GM23338 (cell line): ENCODE measurements around the gene SH2D4B. TPM values are rescaled to one million over a fixed set of nuclear protein-coding genes. Genes with fewer than 3 reads are reported as not detected.

Experiments
- ATAC-seq: fragments of 200-7000 bp; cut with Tn5 transposase; 3 replicates; pipeline ENCODE4 v1.9.1; 2020
- DNase-seq: peaks from one replicate; pipeline ENCODE4 v3.0.0-alpha.2; 2015; ENCODE audit warnings: low spot score
- H2AFZ ChIP-seq: fragments of 200-600 bp; sonication (generic); 2 replicates; pipeline ENCODE4 v1.8.0; 2016; ENCODE audit warnings: antibody characterized with exemption, mild to moderate bottlenecking, moderate library complexity
- H3F3A ChIP-seq: fragments of 200-600 bp; sonication (generic); replicated peaks from 2 replicates; pipeline ENCODE4 v1.8.0; 2017; ENCODE audit warnings: antibody characterized with exemption, mixed run types, low read depth
- H3K27ac ChIP-seq: fragments of 200-600 bp; sonication (generic); 2 replicates; pipeline ENCODE4 v1.6.1; 2016; ENCODE audit warnings: low read depth
- H3K27me3 ChIP-seq: fragments of 200-600 bp; sonication (generic); 2 replicates; pipeline ENCODE4 v1.8.0; 2016; ENCODE audit warnings: mild to moderate bottlenecking, mixed run types, moderate library complexity; ENCODE audit not compliant: insufficient read depth
- H3K36me3 ChIP-seq: fragments of 200-600 bp; sonication (generic); 2 replicates; pipeline ENCODE4 v1.8.0; 2016; ENCODE audit warnings: mild to moderate bottlenecking; ENCODE audit not compliant: insufficient read depth
- H3K4me1 ChIP-seq: fragments of 200-600 bp; sonication (generic); 2 replicates; pipeline ENCODE4 v1.8.0; 2016; ENCODE audit warnings: mild to moderate bottlenecking, moderate library complexity; ENCODE audit not compliant: insufficient read depth
- H3K4me2 ChIP-seq: fragments of 200-600 bp; sonication (generic); 2 replicates; pipeline ENCODE4 v1.7.1; 2017; ENCODE audit warnings: mixed run types
- H3K4me3 ChIP-seq: fragments of 200-600 bp; sonication (generic); 2 replicates; pipeline ENCODE4 v1.6.1; 2016; ENCODE audit warnings: mixed run types
- H3K79me2 ChIP-seq: fragments of 200-600 bp; sonication (generic); replicated peaks from 2 replicates; pipeline ENCODE4 v1.8.0; 2017; ENCODE audit warnings: mild to moderate bottlenecking; ENCODE audit not compliant: insufficient read depth
- H3K9me2 ChIP-seq: fragments of 200-600 bp; sonication (generic); 2 replicates; pipeline ENCODE4 v1.8.0; 2017; ENCODE audit not compliant: insufficient read depth
- H4K20me1 ChIP-seq: fragments of 200-600 bp; sonication (generic); replicated peaks from 2 replicates; pipeline ENCODE4 v1.8.0; 2017; ENCODE audit warnings: mild to moderate bottlenecking; ENCODE audit not compliant: insufficient read depth
- H3K27ac Mint-ChIP-seq: 2 replicates; pipeline ENCODE4 v1.8.0; 2020; ENCODE audit warnings: inconsistent platforms, mild to moderate bottlenecking, moderate library complexity, mixed read lengths
- H3K27me3 Mint-ChIP-seq: 3 replicates; pipeline ENCODE4 v1.8.0; 2022; ENCODE audit warnings: low read depth, mild to moderate bottlenecking, moderate library complexity, mixed read lengths, inconsistent platforms; ENCODE audit not compliant: insufficient read depth, poor library complexity
- H3K36me3 Mint-ChIP-seq: 3 replicates; pipeline ENCODE4 v1.8.0; 2021; ENCODE audit warnings: low read depth, mild to moderate bottlenecking, inconsistent platforms, moderate library complexity, mixed read lengths
- H3K4me1 Mint-ChIP-seq: 3 replicates; pipeline ENCODE4 v1.8.0; 2020; ENCODE audit warnings: mild to moderate bottlenecking, inconsistent platforms, mixed read lengths
- H3K4me3 Mint-ChIP-seq: 3 replicates; pipeline ENCODE4 v1.8.0; 2021; ENCODE audit warnings: moderate library complexity, mild to moderate bottlenecking, inconsistent platforms, mixed read lengths
- H3K9me3 Mint-ChIP-seq: 3 replicates; pipeline ENCODE4 v1.8.0; 2020; ENCODE audit warnings: moderate library complexity, mild to moderate bottlenecking, inconsistent platforms, mixed read lengths
- CREB1 ChIP-seq: fragments of 250-450 bp; sonication (Bioruptor Pico); IDR thresholded peaks from 2 replicates; pipeline ENCODE4 v1.5.0; 2020; ENCODE audit warnings: low read depth, mild to moderate bottlenecking, moderate library complexity
- ETS1 ChIP-seq: IDR thresholded peaks from 2 replicates; pipeline ENCODE4 v1.6.1; 2016; ENCODE audit warnings: antibody characterized with exemption
- EZH2 ChIP-seq: fragments of 200-600 bp; sonication (generic); IDR thresholded peaks from one replicate; pipeline ENCODE4 v1.8.0; 2017; ENCODE audit warnings: antibody characterized with exemption, mild to moderate bottlenecking, low read depth; ENCODE audit not compliant: unreplicated experiment
- EZH2phosphoT487 ChIP-seq: fragments of 200-600 bp; sonication (generic); IDR thresholded peaks from one replicate; pipeline ENCODE4 v1.8.1; 2018; ENCODE audit warnings: antibody characterized with exemption; ENCODE audit not compliant: unreplicated experiment
- JUNB ChIP-seq: IDR thresholded peaks from one replicate; pipeline ENCODE4 v1.6.1; 2016; ENCODE audit warnings: antibody characterized with exemption; ENCODE audit not compliant: unreplicated experiment
- NANOG ChIP-seq: IDR thresholded peaks from 2 replicates; pipeline ENCODE4 v1.6.1; 2016; ENCODE audit warnings: antibody characterized with exemption, borderline replicate concordance
- STAT1 ChIP-seq: IDR thresholded peaks from one replicate; pipeline ENCODE4 v1.6.1; 2016; ENCODE audit warnings: antibody characterized with exemption; ENCODE audit not compliant: unreplicated experiment
- ZNF114 ChIP-seq: fragments of 250-450 bp; sonication (Bioruptor Pico); IDR thresholded peaks from 2 replicates; pipeline ENCODE4 v1.5.0; 2020; ENCODE audit warnings: mild to moderate bottlenecking, moderate library complexity
- ZNF331 ChIP-seq: fragments of 250-450 bp; sonication (Bioruptor Pico); IDR thresholded peaks from 2 replicates; pipeline ENCODE4 v1.5.0; 2020; ENCODE audit warnings: low read depth, mild to moderate bottlenecking, moderate library complexity
- ZNF462 ChIP-seq: fragments of 250-450 bp; sonication (Bioruptor Pico); IDR thresholded peaks from 2 replicates; pipeline ENCODE4 v1.5.0; 2020; ENCODE audit warnings: mild to moderate bottlenecking, moderate library complexity
- polyA plus RNA-seq: library from polyadenylated mRNA; unstranded; fragments of >200 nt; fragmentation: Nextera tagmentation; extraction: Ambion mirVana; gene quantifications from 2 replicates; pipeline ENCODE4 v1.2.1, GENCODE V29; 2016
- total RNA-seq: library from RNA; depleted of rRNA; stranded (reverse); fragments of >200 nt; shearing (Covaris generic); gene quantifications from 2 replicates; pipeline ENCODE4 v1.2.3, GENCODE V29; 2014
- TF ChIP-seq, protein P1 (sequence below), 2 experiments: fragments of 200-600 bp in 1 of 2; sonication (generic) in 1 of 2; conservative IDR thresholded peaks; 2 replicates each; pipeline versions ENCODE4 v1.5.1 to v1.6.1; 2016 to 2017; ENCODE audit warnings: antibody characterized with exemption in 2 of 2, low read depth in 2 of 2, mild to moderate bottlenecking in 2 of 2, moderate library complexity in 1 of 2
- TF ChIP-seq, protein P2 (sequence below): IDR thresholded peaks from one replicate; pipeline ENCODE4 v1.6.1; 2018; ENCODE audit warnings: antibody characterized with exemption; ENCODE audit not compliant: unreplicated experiment

Gene SH2D4B
- total and polyA plus RNA-seq, 2 experiments from 2014 or later: 0.08 TPM; not detected in 1

- TF ChIP-seq ETS1: no peak
These were observed 111.5 kb downstream of the SH2D4B start (continued) for GRCh38 chr10:80649183-80649582.

- no peak for DNase-seq
- H3K9me2 ChIP-seq: no peaks in the 10 kb centered on the region
- H3K79me2 ChIP-seq: no peaks in the 10 kb centered on the region
- H3K9me3 Mint-ChIP-seq: peaks cover 9% of the 10 kb centered on the region
- H3K4me1 Mint-ChIP-seq: no peaks in the 10 kb centered on the region
- H3K36me3 Mint-ChIP-seq: no peaks in the 10 kb centered on the region
- H3F3A ChIP-seq: no peaks in the 10 kb centered on the region
- H3K4me2 ChIP-seq: no peak overlapping the region
- ATAC-seq: no peak
- H3K27me3 ChIP-seq: no peaks in the 10 kb centered on the region
- H2AFZ ChIP-seq: no peak overlapping the region
- no peaks in the 10 kb centered on the region for H4K20me1 ChIP-seq
- no peak overlapping the region for H3K4me3 ChIP-seq
- no peak overlapping the region for H3K27ac ChIP-seq
- no peaks in the 10 kb centered on the region for H3K4me1 ChIP-seq
- peaks cover 1% of the 10 kb centered on the region for H3K27me3 Mint-ChIP-seq
- no peaks in the 10 kb centered on the region for H3K36me3 ChIP-seq
- H3K27ac Mint-ChIP-seq: no peak overlapping the region
- no peak overlapping the region for H3K4me3 Mint-ChIP-seq
- TF ChIP-seq, protein P1, sequence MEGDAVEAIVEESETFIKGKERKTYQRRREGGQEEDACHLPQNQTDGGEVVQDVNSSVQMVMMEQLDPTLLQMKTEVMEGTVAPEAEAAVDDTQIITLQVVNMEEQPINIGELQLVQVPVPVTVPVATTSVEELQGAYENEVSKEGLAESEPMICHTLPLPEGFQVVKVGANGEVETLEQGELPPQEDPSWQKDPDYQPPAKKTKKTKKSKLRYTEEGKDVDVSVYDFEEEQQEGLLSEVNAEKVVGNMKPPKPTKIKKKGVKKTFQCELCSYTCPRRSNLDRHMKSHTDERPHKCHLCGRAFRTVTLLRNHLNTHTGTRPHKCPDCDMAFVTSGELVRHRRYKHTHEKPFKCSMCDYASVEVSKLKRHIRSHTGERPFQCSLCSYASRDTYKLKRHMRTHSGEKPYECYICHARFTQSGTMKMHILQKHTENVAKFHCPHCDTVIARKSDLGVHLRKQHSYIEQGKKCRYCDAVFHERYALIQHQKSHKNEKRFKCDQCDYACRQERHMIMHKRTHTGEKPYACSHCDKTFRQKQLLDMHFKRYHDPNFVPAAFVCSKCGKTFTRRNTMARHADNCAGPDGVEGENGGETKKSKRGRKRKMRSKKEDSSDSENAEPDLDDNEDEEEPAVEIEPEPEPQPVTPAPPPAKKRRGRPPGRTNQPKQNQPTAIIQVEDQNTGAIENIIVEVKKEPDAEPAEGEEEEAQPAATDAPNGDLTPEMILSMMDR (conservative IDR thresholded peaks at IDR 0.05; ENCODE audit: low read depth in 2 of 2): no peak
- TF ChIP-seq ETS1 (no peak), STAT1 (no peak), ZNF114 (no peak), JUNB (no peak), EZH2 (no peak), CREB1 (no peak), ZNF331 (CRISPR knock-in tag) (no peak), NANOG (no peak), ZNF462 (no peak), EZH2phosphoT487 (no peak)
- TF ChIP-seq, protein P2, sequence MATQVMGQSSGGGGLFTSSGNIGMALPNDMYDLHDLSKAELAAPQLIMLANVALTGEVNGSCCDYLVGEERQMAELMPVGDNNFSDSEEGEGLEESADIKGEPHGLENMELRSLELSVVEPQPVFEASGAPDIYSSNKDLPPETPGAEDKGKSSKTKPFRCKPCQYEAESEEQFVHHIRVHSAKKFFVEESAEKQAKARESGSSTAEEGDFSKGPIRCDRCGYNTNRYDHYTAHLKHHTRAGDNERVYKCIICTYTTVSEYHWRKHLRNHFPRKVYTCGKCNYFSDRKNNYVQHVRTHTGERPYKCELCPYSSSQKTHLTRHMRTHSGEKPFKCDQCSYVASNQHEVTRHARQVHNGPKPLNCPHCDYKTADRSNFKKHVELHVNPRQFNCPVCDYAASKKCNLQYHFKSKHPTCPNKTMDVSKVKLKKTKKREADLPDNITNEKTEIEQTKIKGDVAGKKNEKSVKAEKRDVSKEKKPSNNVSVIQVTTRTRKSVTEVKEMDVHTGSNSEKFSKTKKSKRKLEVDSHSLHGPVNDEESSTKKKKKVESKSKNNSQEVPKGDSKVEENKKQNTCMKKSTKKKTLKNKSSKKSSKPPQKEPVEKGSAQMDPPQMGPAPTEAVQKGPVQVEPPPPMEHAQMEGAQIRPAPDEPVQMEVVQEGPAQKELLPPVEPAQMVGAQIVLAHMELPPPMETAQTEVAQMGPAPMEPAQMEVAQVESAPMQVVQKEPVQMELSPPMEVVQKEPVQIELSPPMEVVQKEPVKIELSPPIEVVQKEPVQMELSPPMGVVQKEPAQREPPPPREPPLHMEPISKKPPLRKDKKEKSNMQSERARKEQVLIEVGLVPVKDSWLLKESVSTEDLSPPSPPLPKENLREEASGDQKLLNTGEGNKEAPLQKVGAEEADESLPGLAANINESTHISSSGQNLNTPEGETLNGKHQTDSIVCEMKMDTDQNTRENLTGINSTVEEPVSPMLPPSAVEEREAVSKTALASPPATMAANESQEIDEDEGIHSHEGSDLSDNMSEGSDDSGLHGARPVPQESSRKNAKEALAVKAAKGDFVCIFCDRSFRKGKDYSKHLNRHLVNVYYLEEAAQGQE: no peak
These were observed 118.2 kb downstream of the SH2D4B start for GRCh38 chr10:80655898-80656297.
